Measurements from ENCODE around the gene RHPN2. TPM values are rescaled to one million over a fixed set of nuclear protein-coding genes. Genes with fewer than 3 reads are reported as not detected.

Gene RHPN2
- total and polyA plus RNA-seq, 10 donors, result 1.2 to 5.3 (median 2.6) TPM

DNA sequence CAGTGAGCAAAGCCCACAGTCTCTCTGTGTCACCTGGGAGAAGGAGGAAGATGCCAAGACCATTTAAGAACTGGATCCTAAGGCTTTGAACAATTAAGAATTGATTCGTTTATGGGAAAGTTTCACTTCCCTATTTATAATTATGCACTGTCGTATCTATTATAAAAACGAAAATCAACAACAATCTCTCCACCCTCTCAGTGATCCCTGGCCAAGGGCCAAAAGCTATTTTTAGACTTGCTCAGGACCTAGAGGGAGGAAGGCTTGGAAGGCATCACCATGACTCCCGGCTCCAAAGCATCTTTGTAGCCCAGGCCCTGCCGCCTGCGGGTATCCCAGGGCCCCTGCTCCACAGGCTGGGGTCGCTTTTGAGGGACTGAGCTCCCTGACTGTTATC lies 1.3 kb downstream of the RHPN2 start:
- no peaks in the 10 kb centered on the region for H3K36me3 ChIP-seq
- TF ChIP-seq POLR2A (IDR thresholded peaks at IDR 0.05), result no peak
- TF ChIP-seq POLR2AphosphoS5 (IDR thresholded peaks at IDR 0.05), result no peak
- TF ChIP-seq, protein P1, sequence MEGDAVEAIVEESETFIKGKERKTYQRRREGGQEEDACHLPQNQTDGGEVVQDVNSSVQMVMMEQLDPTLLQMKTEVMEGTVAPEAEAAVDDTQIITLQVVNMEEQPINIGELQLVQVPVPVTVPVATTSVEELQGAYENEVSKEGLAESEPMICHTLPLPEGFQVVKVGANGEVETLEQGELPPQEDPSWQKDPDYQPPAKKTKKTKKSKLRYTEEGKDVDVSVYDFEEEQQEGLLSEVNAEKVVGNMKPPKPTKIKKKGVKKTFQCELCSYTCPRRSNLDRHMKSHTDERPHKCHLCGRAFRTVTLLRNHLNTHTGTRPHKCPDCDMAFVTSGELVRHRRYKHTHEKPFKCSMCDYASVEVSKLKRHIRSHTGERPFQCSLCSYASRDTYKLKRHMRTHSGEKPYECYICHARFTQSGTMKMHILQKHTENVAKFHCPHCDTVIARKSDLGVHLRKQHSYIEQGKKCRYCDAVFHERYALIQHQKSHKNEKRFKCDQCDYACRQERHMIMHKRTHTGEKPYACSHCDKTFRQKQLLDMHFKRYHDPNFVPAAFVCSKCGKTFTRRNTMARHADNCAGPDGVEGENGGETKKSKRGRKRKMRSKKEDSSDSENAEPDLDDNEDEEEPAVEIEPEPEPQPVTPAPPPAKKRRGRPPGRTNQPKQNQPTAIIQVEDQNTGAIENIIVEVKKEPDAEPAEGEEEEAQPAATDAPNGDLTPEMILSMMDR (IDR thresholded peaks at IDR 0.05 in 8 of 11, conservative IDR thresholded peaks at IDR 0.05 in 3 of 11), result no peak
- intact Hi-C loops (cut with DNase I; ENCODE audit: low total_unique reads), result no loop called here
- H3K27ac ChIP-seq, result no peak overlapping the region
- H3K4me3 ChIP-seq, result peak overlapping the region in 7 of 8 donors; percentile 45 to 82 (median 54)
- no peaks in the 10 kb centered on the region for H3K9me3 ChIP-seq
- DNase-seq, result no peak
- H3K27me3 ChIP-seq (replicated peaks in 1 of 7), result peaks cover 0 to 63% (median 37%) of the 10 kb centered on the region in 7 donors
- WGBS, 5 donors, result 8 to 16% (median 13%) methylated on average over 7 of the region's 7 CpGs
- peaks cover 0 to 29% (median 25%) of the 10 kb centered on the region in 6 donors for H3K4me1 ChIP-seq

DNA sequence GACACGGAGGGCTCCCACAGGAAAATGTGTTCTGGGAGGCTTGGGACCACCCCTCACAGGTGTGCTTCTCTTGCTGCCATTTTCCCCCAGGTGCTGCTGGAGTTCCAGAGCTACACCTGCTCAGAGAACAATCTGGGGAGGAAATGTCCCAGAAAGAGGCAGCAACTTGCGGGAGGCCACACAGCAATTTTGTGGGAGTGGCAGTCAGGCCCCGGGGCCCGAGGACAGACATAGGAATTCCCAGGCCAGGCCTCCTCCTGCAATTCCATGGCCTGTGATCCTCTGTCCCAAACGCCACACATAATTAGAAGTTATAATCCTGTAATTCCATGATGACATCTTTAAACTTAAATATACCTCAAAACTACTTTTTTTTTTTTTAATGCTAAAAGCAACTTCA lies 1.8 kb downstream of the RHPN2 start:
- TF ChIP-seq, protein P1 (IDR thresholded peaks at IDR 0.05 in 8 of 11, conservative IDR thresholded peaks at IDR 0.05 in 3 of 11), result no peak
- TF ChIP-seq POLR2A (IDR thresholded peaks at IDR 0.05) (no peak), POLR2AphosphoS5 (IDR thresholded peaks at IDR 0.05) (no peak)

DNA sequence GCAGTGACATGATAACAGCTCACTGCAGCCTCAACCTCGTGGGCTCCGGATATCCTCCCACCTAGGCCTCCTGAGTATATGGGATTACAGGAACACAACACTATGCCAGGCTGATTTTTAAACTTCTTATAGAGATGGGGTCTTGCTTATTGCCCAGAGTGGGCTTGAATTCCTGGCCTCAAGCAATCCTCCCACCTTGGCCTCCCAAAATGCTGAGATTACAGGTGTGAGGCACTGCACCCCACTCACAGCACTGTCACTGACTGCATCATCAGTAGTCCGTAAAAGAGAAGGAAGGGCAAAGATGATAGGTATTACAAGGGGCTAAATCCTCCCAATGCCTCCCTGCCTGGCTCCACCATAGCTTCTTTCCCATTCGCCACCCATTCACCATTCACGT lies 4.1 kb downstream of the RHPN2 start:
- intact Hi-C loops (cut with DNase I; ENCODE audit: low total_unique reads), result no loop called here
- 77 to 84% (median 83%) methylated on average over 5 of the region's 5 CpGs for WGBS, 5 donors
- Histone ChIP-seq H3K36me3 (no peaks in the 10 kb centered on the region), H3K9me3 (no peaks in the 10 kb centered on the region), H3K27me3 (replicated peaks in 1 of 7) (peaks cover 0 to 53% (median 35%) of the 10 kb centered on the region in 7 donors), H3K4me1 (peaks cover 0 to 29% (median 25%) of the 10 kb centered on the region in 6 donors), H3K4me3 (no peak overlapping the region), H3K27ac (no peak overlapping the region)
- TF ChIP-seq POLR2A (IDR thresholded peaks at IDR 0.05), result no peak
- TF ChIP-seq POLR2AphosphoS5 (IDR thresholded peaks at IDR 0.05), result no peak
- no peak for DNase-seq

More for the DNA sequence above, 1.8 kb downstream of the RHPN2 start:
- H3K4me3 ChIP-seq, result no peak overlapping the region
- no peak overlapping the region for H3K27ac ChIP-seq
- intact Hi-C loops (cut with DNase I; ENCODE audit: low total_unique reads), result no loop called here
- H3K9me3 ChIP-seq, result no peaks in the 10 kb centered on the region
- 83 to 84% (median 84%) methylated on average over 5 of the region's 5 CpGs for WGBS, 5 donors
- DNase-seq, result no peak
- peaks cover 0 to 59% (median 37%) of the 10 kb centered on the region in 7 donors for H3K27me3 ChIP-seq (replicated peaks in 1 of 7)
- peaks cover 0 to 29% (median 25%) of the 10 kb centered on the region in 6 donors for H3K4me1 ChIP-seq
- no peaks in the 10 kb centered on the region for H3K36me3 ChIP-seq

DNA sequence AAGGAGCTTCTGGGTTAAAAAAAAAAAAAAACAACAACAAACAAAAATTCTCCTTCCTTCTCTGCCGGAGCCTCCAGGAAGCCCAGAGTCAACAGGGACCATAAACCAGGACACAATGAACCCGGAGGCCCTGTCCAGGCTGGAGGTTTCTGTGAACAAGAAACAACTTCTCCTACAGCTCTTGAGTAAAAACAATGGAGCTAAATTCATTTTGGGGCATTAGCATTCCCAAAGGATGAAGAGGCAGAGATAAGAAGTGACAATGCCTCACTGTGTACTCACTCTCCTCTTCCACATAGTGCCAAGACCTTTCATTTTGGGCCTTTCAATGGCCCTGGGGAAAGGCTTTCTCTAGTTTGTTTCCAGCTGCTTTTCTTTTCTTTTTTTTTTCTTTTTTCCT lies 9.0 kb downstream of the RHPN2 start:
- intact Hi-C loops (cut with DNase I; ENCODE audit: low total_unique reads), result no loop called here
- WGBS, 5 donors, result 13 to 26% (median 19%) methylated on average over 2 of the region's 2 CpGs
- no peak for TF ChIP-seq POLR2A (IDR thresholded peaks at IDR 0.05)
- no peak for TF ChIP-seq POLR2AphosphoS5 (IDR thresholded peaks at IDR 0.05)
- TF ChIP-seq, protein P1 (IDR thresholded peaks at IDR 0.05 in 8 of 11, conservative IDR thresholded peaks at IDR 0.05 in 3 of 11), result no peak

DNA sequence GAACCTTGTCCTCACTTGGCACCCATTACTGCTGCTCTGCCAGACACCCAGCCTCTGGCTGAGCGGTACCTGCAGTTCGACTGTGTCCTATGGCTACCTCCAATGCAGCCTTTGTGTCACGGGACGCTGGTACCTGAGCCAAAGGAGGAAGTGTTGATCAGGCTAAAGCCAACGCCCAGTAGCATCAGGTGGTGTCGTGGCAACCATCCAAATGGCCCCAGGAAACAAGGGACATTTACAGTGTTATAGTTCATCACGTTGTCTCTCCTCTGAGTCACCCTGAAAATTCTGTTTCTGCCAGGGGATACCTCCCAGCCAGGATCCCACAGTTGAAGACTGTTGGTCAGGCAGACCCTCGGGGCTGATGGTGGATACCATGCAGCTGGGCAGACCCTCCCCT lies 10.1 kb downstream of the RHPN2 start:
- Histone ChIP-seq H3K4me1 (no peaks in the 10 kb centered on the region), H3K27me3 (replicated peaks in 1 of 7) (no peaks in the 10 kb centered on the region), H3K4me3 (no peak overlapping the region), H3K27ac (no peak overlapping the region), H3K36me3 (no peaks in the 10 kb centered on the region), H3K9me3 (no peaks in the 10 kb centered on the region)
- intact Hi-C loops (cut with DNase I; ENCODE audit: low total_unique reads), result no loop called here
- TF ChIP-seq, protein P1 (IDR thresholded peaks at IDR 0.05 in 8 of 11, conservative IDR thresholded peaks at IDR 0.05 in 3 of 11), result no peak
- no peak for TF ChIP-seq POLR2AphosphoS5 (IDR thresholded peaks at IDR 0.05)
- no peak for TF ChIP-seq POLR2A (IDR thresholded peaks at IDR 0.05)
- no peak for DNase-seq
- WGBS, 5 donors, result 70 to 75% (median 73%) methylated on average over 8 of the region's 8 CpGs

More for the DNA sequence above, 9.0 kb downstream of the RHPN2 start:
- Histone ChIP-seq H3K9me3 (no peaks in the 10 kb centered on the region), H3K4me3 (no peak overlapping the region), H3K27me3 (replicated peaks in 1 of 7) (peaks cover 0 to 5% (median 0%) of the 10 kb centered on the region in 7 donors), H3K27ac (no peak overlapping the region), H3K4me1 (no peaks in the 10 kb centered on the region), H3K36me3 (no peaks in the 10 kb centered on the region)
- DNase-seq, result no peak

Data from spleen (tissue), 11 donors.